Measurements from ENCODE around the gene WDR26.
"Not testable (repeated sequence)": the region's sequence is repeated elsewhere in the genome, so short reads cannot be mapped to it uniquely, and the experiment has no call there.

The WDR26 gene

DNA sequence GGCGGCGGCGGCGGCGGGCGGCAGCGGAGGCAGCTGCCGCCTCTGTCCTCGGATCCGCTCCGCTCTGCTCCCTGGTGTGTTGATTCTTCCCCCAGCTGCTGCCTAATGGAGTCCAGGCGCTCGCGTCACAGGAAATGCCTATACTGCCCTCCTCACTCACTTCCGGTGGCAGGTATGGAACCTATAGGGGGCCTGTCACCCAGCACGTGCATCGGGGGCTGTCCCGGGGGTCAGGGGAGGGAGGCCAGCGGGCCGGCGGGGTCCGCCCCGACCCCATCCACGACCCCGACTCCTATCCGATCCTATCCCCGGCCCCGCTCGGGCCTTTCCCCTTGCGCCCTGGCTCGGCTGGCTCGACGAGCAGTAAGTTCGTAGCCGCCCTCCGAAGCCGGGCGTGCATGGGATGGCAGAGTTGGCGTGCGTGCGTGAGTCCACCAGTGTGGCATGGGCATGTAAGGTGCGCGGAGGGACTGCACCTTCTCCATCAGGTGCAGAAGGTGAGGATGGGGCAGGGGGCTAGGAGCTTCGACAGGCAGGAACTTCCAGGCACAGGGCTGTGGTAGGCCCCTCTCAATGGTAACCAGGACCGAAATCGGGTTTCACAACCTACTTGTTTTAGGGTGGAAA, at the start of gene WDR26:
Gene WDR26 (minus strand): TSS at position 107 of the 627 bp plus-strand sequence.
- peak; percentile 84 for DNase-seq

DNA sequence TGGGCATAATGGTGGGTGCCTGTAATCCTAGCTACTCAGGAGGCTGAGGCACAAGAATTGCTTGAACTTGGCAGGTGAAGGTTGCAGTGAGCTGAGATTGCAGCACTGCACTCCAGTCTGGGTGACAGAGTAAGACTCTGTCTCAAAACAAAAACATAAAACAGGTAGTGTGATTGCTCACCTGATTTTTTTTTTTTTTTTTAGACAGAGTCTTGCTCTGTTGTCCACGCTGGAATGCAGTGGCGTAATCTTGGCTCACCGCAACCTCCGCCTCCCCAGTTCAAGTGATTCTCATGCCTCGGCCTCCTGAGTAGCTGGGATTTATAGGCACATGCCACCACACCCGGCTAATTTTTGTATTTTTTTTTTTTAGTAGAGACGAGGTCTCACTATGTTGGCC, 48.6 kb upstream of the WDR26 start:
- DNase-seq = not testable (repeated sequence)

DNA sequence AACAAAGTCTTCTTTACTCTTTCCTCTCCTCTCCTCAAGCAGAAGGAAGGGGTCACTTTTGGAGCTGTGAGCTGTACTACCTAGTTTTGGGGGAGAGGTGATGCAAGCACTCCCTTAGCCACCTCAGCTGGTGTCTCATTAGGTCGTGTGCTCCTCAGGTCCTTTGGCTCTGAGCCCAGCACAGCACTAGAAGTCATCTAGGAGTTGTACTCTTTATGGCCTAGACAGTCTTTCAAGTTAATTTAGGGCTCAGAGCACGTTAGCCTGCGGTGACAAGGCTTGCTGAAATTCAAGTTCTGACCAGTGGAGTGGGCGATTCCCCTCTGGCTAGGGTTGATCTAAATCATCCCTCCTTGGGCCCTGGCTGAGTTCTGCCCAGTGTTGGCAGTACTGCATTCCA, 48.0 kb upstream of the WDR26 start:
- DNase-seq = no peak

DNA sequence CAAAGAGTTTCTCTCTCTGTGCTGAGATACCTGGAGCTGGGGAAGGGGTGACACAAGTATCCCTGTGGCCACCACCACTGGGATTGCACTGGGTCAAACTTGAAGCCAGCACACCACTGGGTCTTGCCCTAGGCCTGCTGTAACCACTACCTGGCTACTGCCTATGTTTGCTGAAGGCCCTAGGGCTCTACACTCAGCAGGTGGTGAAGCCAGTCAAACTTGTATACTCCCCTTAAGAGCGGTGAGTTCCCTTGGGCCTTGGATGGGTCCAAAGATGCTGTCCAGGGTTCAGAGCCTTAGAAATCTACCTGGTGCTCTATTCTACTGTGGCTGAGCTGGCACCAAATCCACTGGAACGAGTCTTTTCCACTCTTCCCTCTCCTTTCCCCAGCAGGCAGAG, 47.0 kb upstream of the WDR26 start:
- DNase-seq = no peak

DNA sequence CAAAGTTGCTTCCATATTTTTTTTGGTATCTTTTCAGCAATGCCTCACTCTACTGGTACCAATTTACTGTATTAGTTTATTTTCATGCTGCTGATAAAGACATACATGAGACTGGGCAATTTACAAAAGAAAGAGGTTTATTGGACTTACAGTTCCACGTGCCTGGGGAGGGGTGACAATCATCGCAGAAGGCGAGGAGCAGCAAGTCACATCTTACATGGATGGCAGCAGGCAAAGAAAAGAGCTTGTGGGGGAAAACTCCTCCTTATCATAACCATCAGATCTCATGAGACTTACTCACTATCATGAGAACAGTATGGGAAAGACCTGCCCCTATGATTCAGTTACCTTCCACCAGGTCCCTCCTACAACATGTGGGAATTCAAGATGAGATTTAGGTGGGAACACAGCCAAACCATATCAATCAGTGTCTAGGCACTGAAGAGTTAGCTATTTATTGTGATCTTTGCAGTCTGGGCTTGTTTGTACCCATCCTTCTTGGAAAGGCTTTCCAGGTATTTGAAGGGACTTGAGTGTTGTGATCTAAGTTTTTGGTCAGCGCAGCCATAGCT, 46.4 kb upstream of the WDR26 start:
- DNase-seq = not testable (repeated sequence)

DNA sequence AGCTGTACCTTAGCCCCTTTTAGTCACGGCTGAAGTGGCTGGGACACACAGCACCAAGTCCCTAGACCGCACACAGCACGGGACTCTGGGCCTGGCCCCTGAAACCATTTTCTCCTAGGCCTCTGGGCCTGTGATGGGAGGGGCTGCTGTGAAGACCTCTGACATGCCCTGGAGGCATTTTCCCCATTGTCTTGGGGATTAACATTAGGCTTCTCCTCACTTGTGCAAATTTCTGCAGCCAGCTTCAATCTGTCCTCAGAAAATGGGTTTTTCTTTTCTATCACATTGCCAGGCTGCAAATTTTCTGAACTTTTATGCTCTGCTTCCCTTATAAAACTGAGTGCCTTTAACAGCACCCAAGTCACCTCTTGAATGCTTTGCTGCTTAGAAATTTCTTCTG, 45.6 kb upstream of the WDR26 start:
- DNase-seq = not testable (repeated sequence)

DNA sequence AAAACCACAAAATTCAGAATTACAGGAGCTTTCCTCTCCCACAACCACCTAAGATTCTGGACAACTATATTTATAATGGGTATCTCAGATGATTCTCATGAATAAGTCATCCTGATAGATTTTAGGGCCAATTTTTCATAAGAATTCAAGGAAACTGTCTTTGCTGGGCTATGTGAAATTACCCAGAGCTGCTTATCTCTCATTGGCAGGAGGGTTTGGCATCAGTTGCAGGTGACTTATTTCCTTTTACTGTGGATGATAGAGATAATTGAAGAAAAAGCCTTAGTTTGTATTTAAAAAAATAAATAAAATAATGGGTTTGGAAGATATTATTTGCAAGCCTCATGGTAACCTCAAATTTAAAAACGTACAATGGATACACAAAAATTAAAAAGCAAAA, 38.2 kb upstream of the WDR26 start:
- no peak for DNase-seq

DNA sequence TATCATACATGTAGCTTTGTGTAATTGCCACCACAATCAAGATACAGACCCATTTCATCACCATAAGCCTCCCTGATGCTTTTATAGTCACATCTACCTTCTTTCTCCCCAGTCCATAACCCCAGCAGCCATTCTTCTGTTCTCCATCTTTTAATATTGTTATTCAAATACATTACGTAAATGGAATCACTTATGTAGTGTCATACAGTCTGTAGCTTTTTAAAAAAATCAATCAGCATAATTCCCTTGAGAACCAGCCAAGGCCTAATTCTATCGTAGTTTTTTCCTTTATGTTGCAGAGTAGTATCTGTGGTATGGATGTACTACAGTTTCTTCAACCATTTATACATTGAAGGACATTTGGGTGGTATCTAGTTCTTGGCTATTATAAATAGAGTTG, 31.6 kb upstream of the WDR26 start:
- DNase-seq = no peak

DNA sequence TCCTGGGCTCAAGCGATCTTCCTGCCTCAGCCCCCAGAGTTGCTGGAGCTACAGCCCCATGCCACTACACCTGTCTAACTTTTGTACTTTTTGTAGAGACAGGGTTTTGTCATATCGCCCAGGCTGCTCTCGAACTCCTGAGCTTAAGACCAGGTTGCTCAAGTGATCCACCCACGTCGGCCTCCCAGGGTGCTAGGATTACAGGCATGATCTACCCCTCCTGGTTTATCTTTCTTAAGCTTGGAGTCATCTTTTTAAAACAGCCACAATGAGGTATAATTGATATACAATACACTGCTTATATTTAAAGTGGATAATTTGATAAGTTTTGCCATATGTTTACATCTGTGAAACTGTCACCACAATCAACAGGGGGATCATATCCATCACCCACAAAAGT, 25.4 kb upstream of the WDR26 start:
- DNase-seq = no peak

DNA sequence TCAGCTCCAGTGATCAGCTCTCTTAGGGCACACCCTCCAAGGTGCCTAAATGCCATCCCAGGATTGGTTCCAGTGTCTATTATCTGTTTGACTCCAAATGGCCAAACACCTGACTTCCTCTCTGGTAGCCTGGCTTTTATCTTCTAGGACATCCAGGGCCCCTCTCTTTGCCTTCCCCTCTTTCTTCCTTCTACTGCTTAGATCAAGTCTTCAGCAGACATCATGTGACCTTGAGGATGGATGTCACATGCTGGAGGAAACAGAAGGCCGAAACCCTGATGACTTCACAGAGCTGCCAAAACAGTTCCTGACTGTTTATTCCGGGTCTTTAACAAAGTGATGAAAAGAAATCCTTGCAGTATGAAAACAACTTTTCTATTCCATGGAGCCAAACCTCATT, 24.4 kb upstream of the WDR26 start:
- DNase-seq = no peak

DNA sequence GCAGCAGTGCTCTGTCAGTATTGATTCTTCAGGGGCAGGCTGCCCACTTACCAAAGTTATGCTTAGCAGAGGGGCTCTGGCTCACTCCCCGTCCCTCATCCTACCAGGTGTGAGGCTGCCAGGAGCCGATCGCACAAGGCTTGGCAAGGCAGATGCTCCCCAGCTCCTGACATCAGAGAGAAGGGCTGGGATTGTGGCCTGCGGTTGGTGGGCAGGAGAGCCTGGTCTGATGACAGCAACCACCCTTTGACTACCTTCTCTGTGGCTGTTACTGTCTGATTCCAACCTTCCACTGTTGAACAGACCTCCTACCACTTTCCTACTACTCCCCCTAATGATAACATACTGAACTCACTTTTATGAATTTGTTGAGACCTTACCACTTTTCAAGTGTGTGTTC, 23.7 kb upstream of the WDR26 start:
- no peak for DNase-seq

DNA sequence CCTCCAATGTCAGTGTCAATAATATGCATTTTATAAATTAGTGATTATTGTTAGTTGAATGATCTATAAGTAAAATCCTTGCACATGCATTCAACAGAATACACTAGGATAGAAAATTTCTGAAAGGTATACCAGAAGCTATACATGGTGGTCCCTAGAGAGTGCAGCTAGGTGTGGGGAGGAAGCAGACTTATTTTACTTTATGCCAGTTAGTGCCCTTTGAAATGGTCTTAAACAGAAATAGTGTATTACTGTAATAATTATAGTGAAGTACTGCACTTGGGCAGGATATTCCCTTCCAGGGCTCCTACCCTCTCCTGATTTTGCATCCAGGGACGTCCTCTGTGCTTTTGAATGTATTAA, 23.2 kb upstream of the WDR26 start:
- DNase-seq = no peak

DNA sequence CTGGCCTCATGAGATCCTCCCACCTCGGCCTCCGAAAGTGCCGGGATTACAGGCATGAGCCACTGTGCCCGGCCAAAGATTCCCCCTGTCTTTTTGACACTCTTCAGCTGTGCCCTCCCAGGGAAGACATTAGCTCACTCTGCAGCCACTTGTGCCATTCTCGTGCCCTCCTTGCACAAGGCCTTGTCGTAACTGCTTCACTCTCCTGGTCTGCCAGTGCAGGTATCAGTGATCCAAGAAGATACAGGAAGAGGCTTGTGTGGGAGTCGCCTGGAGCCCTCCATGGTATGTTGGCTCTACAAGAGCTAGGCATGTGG, 22.0 kb upstream of the WDR26 start:
- no peak for DNase-seq

DNA sequence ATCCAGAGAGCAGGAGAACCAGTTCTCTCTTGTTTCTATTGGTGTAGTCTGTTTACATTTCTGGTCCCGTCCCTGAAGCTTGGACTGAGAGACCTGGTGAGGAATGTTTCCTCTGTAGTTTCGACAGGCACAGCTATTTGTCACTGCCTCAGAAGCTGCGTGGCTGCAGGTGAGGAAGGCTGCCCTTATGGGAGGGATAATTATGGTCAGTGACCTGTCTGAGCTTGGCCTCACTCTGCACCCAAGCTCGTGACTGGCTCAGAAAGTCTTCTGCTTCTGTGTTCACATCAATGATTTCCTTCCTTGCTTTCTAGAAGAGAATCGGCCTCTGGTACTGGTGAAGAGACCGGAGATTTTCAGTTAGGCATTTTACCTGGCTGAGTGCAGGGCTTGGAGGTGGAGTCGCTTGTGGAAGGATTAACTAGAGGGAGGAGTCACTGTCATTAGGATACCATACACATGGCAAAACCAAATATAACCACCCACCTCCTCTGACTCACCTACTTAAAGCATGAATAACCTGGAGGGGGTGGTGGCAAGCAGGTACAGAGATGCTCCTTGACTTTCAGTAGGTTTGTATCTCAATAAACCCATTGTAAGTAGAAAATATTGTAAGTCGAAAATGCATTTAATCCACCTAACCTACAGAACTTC, 19.9 kb upstream of the WDR26 start:
- DNase-seq = no peak

DNA sequence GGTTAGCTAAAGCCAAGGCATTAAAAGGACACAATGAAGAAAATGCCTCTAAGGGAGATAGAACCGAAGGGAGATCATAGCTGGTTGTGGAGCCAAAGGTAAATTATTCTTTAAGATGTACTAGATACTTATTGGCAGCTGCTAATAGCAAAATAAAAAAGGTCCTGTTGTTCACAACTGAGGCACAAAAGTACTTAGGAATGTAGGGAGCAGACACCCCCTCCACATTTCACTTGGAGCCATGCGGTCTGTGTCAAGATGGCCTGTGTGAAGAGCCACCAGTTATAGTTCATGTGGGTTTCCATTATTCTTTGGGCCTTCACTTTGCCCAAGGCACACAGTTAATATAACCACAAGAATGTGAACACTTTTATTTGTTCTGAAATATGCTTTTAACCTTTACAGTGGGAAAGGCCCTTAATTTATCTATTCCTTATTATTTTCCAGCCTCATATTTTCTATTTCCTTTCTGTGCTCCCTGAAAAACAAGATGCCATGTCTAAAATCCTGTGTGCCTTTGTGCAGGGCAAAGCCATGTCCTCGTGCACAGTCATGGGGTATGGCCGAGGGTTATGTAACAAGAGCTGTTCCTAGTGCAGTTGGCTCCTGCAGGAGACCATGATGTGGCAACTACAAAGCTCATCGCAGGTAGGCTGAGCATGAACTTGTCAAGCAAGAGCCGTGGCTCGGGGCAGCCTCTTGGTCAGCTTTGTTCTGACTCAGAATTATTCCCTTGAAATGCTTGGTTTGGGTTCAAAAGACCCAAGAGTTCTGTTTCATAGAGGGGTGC, 16.2 kb upstream of the WDR26 start:
- no peak for DNase-seq

DNA sequence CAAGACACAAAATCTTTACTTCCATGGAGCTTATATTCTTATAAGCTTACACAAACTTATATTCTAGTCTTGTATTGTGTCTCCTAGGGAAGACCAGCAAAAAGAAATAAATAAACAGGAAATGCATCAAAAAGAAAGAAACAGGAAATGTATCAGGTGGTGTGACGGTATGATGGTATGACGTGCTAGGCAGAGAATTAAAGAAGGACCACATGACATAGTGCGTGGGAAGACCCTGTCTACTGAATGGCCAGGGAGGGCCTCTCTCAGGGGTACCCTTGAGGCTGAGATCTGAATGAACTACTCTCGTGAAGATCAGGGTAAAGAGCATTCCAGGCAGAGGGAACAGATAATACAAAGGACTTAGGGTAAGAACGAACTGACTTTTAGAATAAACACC, 15.6 kb upstream of the WDR26 start:
- no peak for DNase-seq

DNA sequence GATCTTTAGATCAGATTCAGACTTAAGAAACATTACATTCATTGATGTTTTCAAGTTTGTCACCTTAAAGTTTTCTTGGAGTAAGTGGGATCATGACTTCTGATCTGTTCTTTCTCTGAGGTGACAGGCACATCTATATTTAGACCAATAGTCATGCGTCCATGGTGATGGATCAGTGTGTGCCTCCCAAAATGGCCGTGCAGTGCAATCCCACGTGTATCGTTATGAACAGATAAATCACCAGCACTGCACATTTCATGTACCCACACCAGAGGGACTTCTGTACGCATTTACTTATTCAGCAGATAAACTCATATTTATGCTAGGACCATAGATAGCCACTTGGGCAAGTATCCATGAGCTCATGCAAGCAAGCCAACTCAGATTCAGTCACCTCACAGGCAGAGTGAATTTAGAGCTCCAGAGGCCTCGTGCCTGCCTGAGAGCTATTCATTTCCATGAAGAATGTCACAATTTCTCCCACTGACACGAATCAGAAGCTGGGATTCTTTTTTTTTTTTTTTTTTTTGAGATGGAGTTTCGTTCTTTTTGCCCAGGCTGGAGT, 13.9 kb upstream of the WDR26 start:
- DNase-seq = no peak

DNA sequence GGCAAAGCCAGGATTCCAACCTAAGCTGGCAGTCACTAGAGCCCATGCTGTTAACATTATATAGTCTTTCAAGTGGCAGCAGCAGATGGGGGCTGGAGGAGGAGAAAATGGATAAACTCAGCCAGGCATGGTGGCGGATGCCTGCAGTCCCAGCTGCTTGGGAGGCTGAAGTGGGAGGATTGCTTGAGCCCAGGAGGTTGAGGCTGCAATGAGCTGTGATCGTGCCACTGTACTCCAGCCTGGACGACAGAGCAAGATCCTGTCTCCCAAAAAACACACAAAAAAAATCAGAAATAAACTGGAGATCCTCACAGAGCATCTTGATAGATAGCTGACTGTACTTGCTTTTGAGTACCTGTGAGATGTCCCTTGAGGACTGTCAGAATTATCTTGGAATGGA, 13.4 kb upstream of the WDR26 start:
- no peak for DNase-seq

DNA sequence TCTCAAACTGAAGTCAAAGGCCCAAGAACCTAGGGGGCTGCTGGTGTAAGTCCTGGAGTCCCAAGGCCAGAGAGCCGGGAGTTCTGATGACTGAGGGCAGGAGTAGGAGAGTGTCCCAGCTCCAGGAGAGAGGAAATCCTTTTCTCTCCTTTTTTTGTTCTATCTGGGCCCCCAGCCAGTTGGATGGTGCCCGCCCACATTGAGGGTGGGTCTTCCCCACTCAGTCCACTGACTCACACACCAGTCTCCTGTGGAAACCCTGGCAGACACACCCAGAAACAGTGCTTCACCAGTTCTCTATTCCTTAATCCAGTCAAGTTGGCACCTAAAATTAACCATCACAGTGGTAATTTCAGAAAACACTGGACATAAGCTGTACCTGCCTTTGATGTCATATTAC, 12.7 kb upstream of the WDR26 start:
- peak; percentile 56 for DNase-seq

DNA sequence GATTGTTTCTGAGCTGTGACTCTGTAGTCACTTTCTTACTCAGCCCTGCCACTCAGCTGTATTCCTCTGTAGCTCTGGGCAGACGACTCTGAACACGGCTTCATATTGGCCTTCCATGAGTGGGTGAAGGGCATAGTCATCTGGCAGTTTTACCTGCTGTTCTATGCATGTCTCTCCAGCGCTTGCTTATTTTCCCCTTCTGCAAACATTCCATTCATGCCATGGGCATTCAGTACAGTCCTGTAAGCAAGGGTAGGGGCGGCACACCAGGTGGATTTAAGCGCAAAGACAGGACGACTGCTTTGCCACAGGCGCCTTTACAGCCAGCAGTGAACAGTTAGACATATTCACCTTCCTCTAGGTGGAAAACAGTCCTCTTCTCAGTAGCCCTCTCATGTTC, 4.4 kb upstream of the WDR26 start:
- no peak for DNase-seq

DNA sequence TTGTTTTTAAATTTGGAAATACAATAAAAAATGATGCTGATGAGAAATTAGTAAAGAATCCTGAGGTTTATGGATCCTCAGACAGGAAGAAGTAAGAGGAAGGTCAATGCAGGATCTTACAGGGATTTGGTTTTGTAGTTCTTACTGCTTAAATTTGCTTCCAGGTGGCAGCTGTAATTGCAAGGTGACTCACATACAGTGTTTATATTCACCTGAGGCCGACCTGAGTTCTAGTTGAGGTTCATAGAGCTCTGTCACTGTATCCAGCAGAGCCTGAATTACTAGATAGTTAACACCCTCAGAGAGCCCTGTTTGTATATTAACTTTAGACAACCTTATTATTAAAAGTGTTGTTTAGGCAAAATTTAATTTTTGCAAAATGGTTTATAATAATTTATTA, 1.4 kb upstream of the WDR26 start:
- DNase-seq = no peak

DNA sequence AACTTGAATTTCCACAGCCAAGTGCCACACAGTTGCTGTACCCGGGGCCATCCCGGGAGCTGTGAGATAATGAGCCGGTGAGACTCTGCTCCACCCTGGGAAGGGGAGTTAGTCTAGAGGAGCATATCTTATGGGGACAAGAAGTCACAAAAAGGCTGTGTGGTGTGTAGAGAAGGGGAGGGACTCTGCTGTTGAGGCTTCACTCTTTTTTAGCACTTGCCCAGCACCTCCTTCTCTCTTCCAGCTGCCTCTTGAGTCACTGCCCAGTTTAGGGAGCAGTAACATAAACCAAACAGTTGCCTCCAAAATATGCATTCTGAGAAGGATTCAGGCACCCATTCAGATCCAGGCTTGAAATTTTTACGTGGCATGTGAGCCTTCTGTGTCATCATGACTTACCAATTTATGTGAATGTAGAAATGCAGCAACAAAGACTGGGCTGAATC, 744 bp upstream of the WDR26 start:
- peak; percentile 75 for DNase-seq
